Measurements from ENCODE around the gene PANK3.

The PANK3 gene

DNA sequence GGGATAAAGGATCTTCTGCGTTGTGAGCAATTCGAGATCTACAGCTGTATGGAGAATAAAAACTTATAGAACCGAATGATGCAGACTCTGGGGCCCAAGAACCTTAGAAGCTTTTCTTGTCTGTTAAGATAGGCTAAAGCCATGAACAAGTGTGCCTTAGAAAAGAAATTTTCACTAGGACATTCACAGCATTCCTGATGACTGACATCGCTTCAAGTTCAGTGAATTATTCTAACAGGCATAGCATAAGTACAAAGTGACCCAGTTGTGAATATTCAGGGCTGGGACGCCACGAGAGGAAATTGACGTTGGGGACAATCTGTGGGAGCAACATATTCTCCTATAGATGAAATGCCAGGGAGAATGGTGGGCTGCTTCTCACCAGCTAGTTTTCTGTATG is 32.0 kb upstream of the PANK3 start:
- Histone ChIP-seq H2BK12ac (ENCODE audit: low read length) (no peak overlapping the region), H3K9ac (ENCODE audit: low read depth, low read length, poor library complexity) (no peak overlapping the region), H2BK120ac (ENCODE audit: low read depth, low read length) (no peak overlapping the region), H3K27me3 (ENCODE audit: control insufficient read depth in 3 of 3, insufficient read depth in 3 of 3, low read depth in 1 of 3, low read length in 3 of 3) (peaks cover 0 to 26% (median 0%) of the 10 kb centered on the region in 3 experiments), H2BK15ac (ENCODE audit: low read length) (no peak overlapping the region), H3K27ac (replicated peaks; ENCODE audit: low read length) (no peak overlapping the region), H2BK5ac (ENCODE audit: low read length) (no peak overlapping the region), H2AK5ac (ENCODE audit: low read depth, low read length) (no peak overlapping the region), H3K4me1 (ENCODE audit: control insufficient read depth in 2 of 2, insufficient read depth in 1 of 2, low read depth in 1 of 2, low read length in 2 of 2) (peaks cover 2 to 4% of the 10 kb centered on the region in 2 donors), H4K8ac (ENCODE audit: low read depth, low read length) (no peak overlapping the region), H3K23ac (ENCODE audit: low read depth, low read length, poor library complexity) (no peak overlapping the region), H3K9me3 (replicated peaks in 1 of 2; ENCODE audit: control insufficient read depth in 2 of 2, insufficient read depth in 1 of 2, low read depth in 1 of 2, low read length in 2 of 2) (no peaks in the 10 kb centered on the region), H3K4me2 (ENCODE audit: insufficient read depth, low read length, poor library complexity, severe bottlenecking) (no peak overlapping the region), H4K91ac (ENCODE audit: low read depth, low read length, poor library complexity) (no peak overlapping the region), H3K4ac (ENCODE audit: low read length) (no peak overlapping the region), H3K36me3 (replicated peaks in 1 of 2; ENCODE audit: control insufficient read depth in 2 of 2, insufficient read depth in 2 of 2, low read length in 2 of 2) (no peaks in the 10 kb centered on the region), H2AFZ (ENCODE audit: low read length) (no peak overlapping the region), H3K79me1 (ENCODE audit: low read depth, low read length) (no peaks in the 10 kb centered on the region), H3K4me3 (ENCODE audit: low read length in 2 of 2) (no peak overlapping the region), H3K14ac (ENCODE audit: low read length) (no peak overlapping the region), H3K18ac (ENCODE audit: low read length) (no peak overlapping the region)
- no peak for DNase-seq (ENCODE audit: low spot score)
- WGBS, 2 donors (ENCODE audit: extremely low coverage in 2 of 2, insufficient read length in 2 of 2, insufficient replicate concordance in 1 of 2) = no CpG with 5 or more reads among the region's 7 CpGs

DNA sequence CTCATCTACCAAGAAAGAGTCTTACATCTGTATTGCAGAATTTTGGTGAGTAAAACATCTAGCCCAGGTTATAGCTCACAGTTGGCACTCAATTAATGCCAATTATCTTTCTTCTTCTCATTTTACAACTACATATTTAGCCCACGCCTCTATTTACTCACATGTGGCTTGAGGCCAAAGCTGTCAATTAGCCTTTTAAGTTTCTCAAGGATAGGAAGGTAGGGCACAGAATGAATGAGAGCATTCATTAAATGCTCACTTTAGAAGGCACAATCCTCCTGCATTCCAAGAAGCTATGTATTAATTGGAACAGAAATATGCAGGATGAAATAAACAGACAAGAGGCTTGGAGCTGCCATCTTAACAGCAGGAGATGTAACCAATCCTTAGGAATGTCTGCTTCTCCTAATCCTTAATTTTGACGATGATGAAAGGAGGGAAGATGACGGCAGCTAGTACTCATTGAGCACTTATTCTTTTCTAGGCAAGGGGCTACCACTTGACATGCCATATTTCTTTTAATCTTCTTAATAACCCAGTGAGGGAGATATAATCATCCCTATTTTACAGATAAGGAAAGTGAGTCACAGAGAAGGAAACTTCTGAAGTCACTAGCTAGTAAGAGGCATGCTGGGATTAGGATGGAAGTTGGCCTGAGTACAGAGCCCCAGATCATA is 30.8 kb upstream of the PANK3 start:
- H3K27me3 ChIP-seq (ENCODE audit: control insufficient read depth in 3 of 3, insufficient read depth in 3 of 3, low read depth in 1 of 3, low read length in 3 of 3) = peaks cover 0 to 25% (median 0%) of the 10 kb centered on the region in 3 experiments
- DNase-seq (ENCODE audit: low spot score) = no peak
- H3K4me1 ChIP-seq (ENCODE audit: control insufficient read depth in 2 of 2, insufficient read depth in 1 of 2, low read depth in 1 of 2, low read length in 2 of 2) = peaks cover 2 to 4% of the 10 kb centered on the region in 2 donors
- no peaks in the 10 kb centered on the region for H3K36me3 ChIP-seq (replicated peaks in 1 of 2; ENCODE audit: control insufficient read depth in 2 of 2, insufficient read depth in 2 of 2, low read length in 2 of 2)
- H3K27ac ChIP-seq (replicated peaks; ENCODE audit: low read length) = no peak overlapping the region
- WGBS, 2 donors (ENCODE audit: extremely low coverage in 2 of 2, insufficient read length in 2 of 2, insufficient replicate concordance in 1 of 2) = 100% methylated on average over 1 of the region's 3 CpGs; no CpG with 5 or more reads in 1 of the 2 donors
- H2AK5ac ChIP-seq (ENCODE audit: low read depth, low read length) = no peak overlapping the region
- no peak overlapping the region for H4K8ac ChIP-seq (ENCODE audit: low read depth, low read length)
- no peak overlapping the region for H3K14ac ChIP-seq (ENCODE audit: low read length)
- H3K4ac ChIP-seq (ENCODE audit: low read length) = no peak overlapping the region
- no peak overlapping the region for H2BK120ac ChIP-seq (ENCODE audit: low read depth, low read length)
- H2BK12ac ChIP-seq (ENCODE audit: low read length) = no peak overlapping the region
- H3K9ac ChIP-seq (ENCODE audit: low read depth, low read length, poor library complexity) = no peak overlapping the region
- H2AFZ ChIP-seq (ENCODE audit: low read length) = no peak overlapping the region
- no peak overlapping the region for H3K4me2 ChIP-seq (ENCODE audit: insufficient read depth, low read length, poor library complexity, severe bottlenecking)
- H3K4me3 ChIP-seq (ENCODE audit: low read length in 2 of 2) = no peak overlapping the region
- no peak overlapping the region for H2BK15ac ChIP-seq (ENCODE audit: low read length)
- H3K23ac ChIP-seq (ENCODE audit: low read depth, low read length, poor library complexity) = no peak overlapping the region
- H3K9me3 ChIP-seq (replicated peaks in 1 of 2; ENCODE audit: control insufficient read depth in 2 of 2, insufficient read depth in 1 of 2, low read depth in 1 of 2, low read length in 2 of 2) = no peaks in the 10 kb centered on the region
- H2BK5ac ChIP-seq (ENCODE audit: low read length) = no peak overlapping the region
- no peak overlapping the region for H3K18ac ChIP-seq (ENCODE audit: low read length)
- no peaks in the 10 kb centered on the region for H3K79me1 ChIP-seq (ENCODE audit: low read depth, low read length)
- H4K91ac ChIP-seq (ENCODE audit: low read depth, low read length, poor library complexity) = no peak overlapping the region

DNA sequence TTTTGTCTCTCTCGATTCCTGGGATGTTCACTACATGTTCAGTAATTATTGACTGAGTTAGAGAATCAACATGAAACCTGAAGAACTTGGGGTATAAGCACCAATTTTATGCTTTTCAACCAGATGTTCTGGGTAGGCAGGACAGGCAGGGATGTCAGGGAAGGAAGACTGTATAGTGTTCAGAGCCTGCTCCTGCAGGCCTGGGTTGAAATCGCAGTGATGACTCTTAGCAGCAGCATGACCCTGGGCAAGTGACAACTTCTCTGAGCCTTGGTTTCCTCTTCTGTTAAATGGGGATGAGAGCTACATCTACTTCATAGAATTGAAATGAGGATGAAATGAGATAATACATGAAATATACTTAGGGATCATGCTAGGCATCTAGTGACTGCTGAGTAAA is 29.7 kb upstream of the PANK3 start:
- no CpG with 5 or more reads among the region's 2 CpGs for WGBS, 2 donors (ENCODE audit: extremely low coverage in 2 of 2, insufficient read length in 2 of 2, insufficient replicate concordance in 1 of 2)
- H3K4me2 ChIP-seq (ENCODE audit: insufficient read depth, low read length, poor library complexity, severe bottlenecking) = no peak overlapping the region
- no peak overlapping the region for H2AFZ ChIP-seq (ENCODE audit: low read length)
- no peak overlapping the region for H2BK5ac ChIP-seq (ENCODE audit: low read length)
- H3K4me3 ChIP-seq (ENCODE audit: low read length in 2 of 2) = no peak overlapping the region
- H3K9me3 ChIP-seq (replicated peaks in 1 of 2; ENCODE audit: control insufficient read depth in 2 of 2, insufficient read depth in 1 of 2, low read depth in 1 of 2, low read length in 2 of 2) = no peaks in the 10 kb centered on the region
- no peak overlapping the region for H3K9ac ChIP-seq (ENCODE audit: low read depth, low read length, poor library complexity)
- H4K8ac ChIP-seq (ENCODE audit: low read depth, low read length) = no peak overlapping the region
- no peak overlapping the region for H2AK5ac ChIP-seq (ENCODE audit: low read depth, low read length)
- no peak overlapping the region for H2BK120ac ChIP-seq (ENCODE audit: low read depth, low read length)
- H4K91ac ChIP-seq (ENCODE audit: low read depth, low read length, poor library complexity) = no peak overlapping the region
- no peaks in the 10 kb centered on the region for H3K79me1 ChIP-seq (ENCODE audit: low read depth, low read length)
- no peak overlapping the region for H2BK12ac ChIP-seq (ENCODE audit: low read length)
- peaks cover 2 to 4% of the 10 kb centered on the region in 2 donors for H3K4me1 ChIP-seq (ENCODE audit: control insufficient read depth in 2 of 2, insufficient read depth in 1 of 2, low read depth in 1 of 2, low read length in 2 of 2)
- no peak overlapping the region for H2BK15ac ChIP-seq (ENCODE audit: low read length)
- no peak overlapping the region for H3K4ac ChIP-seq (ENCODE audit: low read length)
- H3K23ac ChIP-seq (ENCODE audit: low read depth, low read length, poor library complexity) = no peak overlapping the region
- H3K14ac ChIP-seq (ENCODE audit: low read length) = no peak overlapping the region
- no peaks in the 10 kb centered on the region for H3K36me3 ChIP-seq (replicated peaks in 1 of 2; ENCODE audit: control insufficient read depth in 2 of 2, insufficient read depth in 2 of 2, low read length in 2 of 2)
- no peak for DNase-seq (ENCODE audit: low spot score)
- H3K18ac ChIP-seq (ENCODE audit: low read length) = no peak overlapping the region
- H3K27ac ChIP-seq (replicated peaks; ENCODE audit: low read length) = no peak overlapping the region
- H3K27me3 ChIP-seq (ENCODE audit: control insufficient read depth in 3 of 3, insufficient read depth in 3 of 3, low read depth in 1 of 3, low read length in 3 of 3) = peaks cover 0 to 20% (median 0%) of the 10 kb centered on the region in 3 experiments

DNA sequence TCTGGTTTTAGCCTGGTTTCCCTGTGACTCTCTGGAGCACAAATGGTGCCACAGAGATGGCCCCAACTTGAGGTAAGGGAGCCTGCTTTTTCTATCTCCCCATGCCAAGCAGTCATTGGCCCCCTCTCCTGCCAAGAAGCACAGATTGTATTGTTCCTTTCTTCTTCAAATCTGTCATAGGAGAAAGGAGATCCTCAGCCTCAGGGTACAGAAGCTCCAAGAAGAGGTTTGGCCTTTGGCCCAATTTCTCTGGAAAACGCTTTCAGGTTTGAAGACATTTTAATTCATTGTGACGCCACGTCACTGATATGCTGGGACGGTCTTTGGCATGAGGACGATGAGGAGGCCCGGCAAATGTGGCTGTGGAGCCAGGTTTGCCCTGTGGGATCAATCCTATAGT is 29.2 kb upstream of the PANK3 start:
- H3K23ac ChIP-seq (ENCODE audit: low read depth, low read length, poor library complexity) = no peak overlapping the region
- H2AFZ ChIP-seq (ENCODE audit: low read length) = no peak overlapping the region
- H3K79me1 ChIP-seq (ENCODE audit: low read depth, low read length) = no peaks in the 10 kb centered on the region
- no peak overlapping the region for H3K18ac ChIP-seq (ENCODE audit: low read length)
- H2AK5ac ChIP-seq (ENCODE audit: low read depth, low read length) = no peak overlapping the region
- no peak for DNase-seq (ENCODE audit: low spot score)
- no peak overlapping the region for H3K4me3 ChIP-seq (ENCODE audit: low read length in 2 of 2)
- no peak overlapping the region for H2BK15ac ChIP-seq (ENCODE audit: low read length)
- H2BK12ac ChIP-seq (ENCODE audit: low read length) = no peak overlapping the region
- no peak overlapping the region for H4K8ac ChIP-seq (ENCODE audit: low read depth, low read length)
- no peak overlapping the region for H3K27ac ChIP-seq (replicated peaks; ENCODE audit: low read length)
- no peak overlapping the region for H2BK120ac ChIP-seq (ENCODE audit: low read depth, low read length)
- H3K4me1 ChIP-seq (ENCODE audit: control insufficient read depth in 2 of 2, insufficient read depth in 1 of 2, low read depth in 1 of 2, low read length in 2 of 2) = peaks cover 2 to 4% of the 10 kb centered on the region in 2 donors
- no peak overlapping the region for H3K14ac ChIP-seq (ENCODE audit: low read length)
- H3K9ac ChIP-seq (ENCODE audit: low read depth, low read length, poor library complexity) = no peak overlapping the region
- no peak overlapping the region for H2BK5ac ChIP-seq (ENCODE audit: low read length)
- H3K4me2 ChIP-seq (ENCODE audit: insufficient read depth, low read length, poor library complexity, severe bottlenecking) = no peak overlapping the region
- H3K36me3 ChIP-seq (replicated peaks in 1 of 2; ENCODE audit: control insufficient read depth in 2 of 2, insufficient read depth in 2 of 2, low read length in 2 of 2) = no peaks in the 10 kb centered on the region
- no peak overlapping the region for H3K4ac ChIP-seq (ENCODE audit: low read length)
- no peaks in the 10 kb centered on the region for H3K9me3 ChIP-seq (replicated peaks in 1 of 2; ENCODE audit: control insufficient read depth in 2 of 2, insufficient read depth in 1 of 2, low read depth in 1 of 2, low read length in 2 of 2)
- peaks cover 0 to 20% (median 1%) of the 10 kb centered on the region in 3 experiments for H3K27me3 ChIP-seq (ENCODE audit: control insufficient read depth in 3 of 3, insufficient read depth in 3 of 3, low read depth in 1 of 3, low read length in 3 of 3)
- WGBS, 2 donors (ENCODE audit: extremely low coverage in 2 of 2, insufficient read length in 2 of 2, insufficient replicate concordance in 1 of 2) = no CpG with 5 or more reads among the region's 6 CpGs
- H4K91ac ChIP-seq (ENCODE audit: low read depth, low read length, poor library complexity) = no peak overlapping the region
